OCI-LY7 (cell line): ENCODE measurements around the gene TMEM248. TPM values are rescaled to one million over a fixed set of nuclear protein-coding genes. Genes with fewer than 3 reads are reported as not detected.
"Not testable (repeated sequence)": the region's sequence is repeated elsewhere in the genome, so short reads cannot be mapped to it uniquely, and the experiment has no call there.

ENCODE experiments used
- BruUV-seq: library from RNA; stranded (reverse); fragments of 400-500 nt; replicated peaks from 2 replicates; lab custom pipeline; 2021; lab: Mats Ljungman, UMichigan
- CTCF ChIA-PET: fragments of 300-600 bp; sonication (Branson Sonifier 250); formaldehyde crosslinking; loops from one replicate; lab custom pipeline; 2022; ENCODE audit warnings: antibody characterized with exemption; ENCODE audit not compliant: unreplicated experiment; lab: Charles Lee
- POLR2A ChIA-PET: fragments of 300-600 bp; sonication (Branson Sonifier 250); formaldehyde crosslinking; loops from one replicate; lab custom pipeline; 2022; ENCODE audit warnings: antibody characterized with exemption; lab: Charles Lee
- DNase-seq: peaks from one replicate; pipeline ENCODE4 v3.0.0-alpha.2; 2015; ENCODE audit warnings: low spot score
- H2AFZ ChIP-seq: fragments of 200-600 bp; sonication (generic), shearing (Covaris generic); 2 replicates; pipeline ENCODE4 v1.6.1; 2014; ENCODE audit warnings: mild to moderate bottlenecking, antibody characterized with exemption, low read length, moderate library complexity
- H3K27ac ChIP-seq: fragments of 200-600 bp; sonication (generic); 2 replicates; pipeline ENCODE4 v1.5.1; 2014; ENCODE audit warnings: mixed run types, low read depth, mild to moderate bottlenecking, moderate library complexity, low read length, inconsistent platforms; ENCODE audit not compliant: poor library complexity, severe bottlenecking
- H3K36me3 ChIP-seq: fragments of 200-600 bp; sonication (generic); 2 replicates; pipeline ENCODE4 v1.6.1; 2014; ENCODE audit warnings: mild to moderate bottlenecking, antibody characterized with exemption, low read length, moderate library complexity, mixed read lengths; ENCODE audit not compliant: insufficient read depth
- H3K4me1 ChIP-seq: fragments of 200-600 bp; sonication (generic); 2 replicates; pipeline ENCODE4 v1.5.1; 2014; ENCODE audit warnings: mild to moderate bottlenecking, low read length; ENCODE audit not compliant: insufficient read depth, poor library complexity, severe bottlenecking
- H3K4me2 ChIP-seq: fragments of 200-600 bp; sonication (generic); 2 replicates; pipeline ENCODE4 v1.6.1; 2014; ENCODE audit warnings: mild to moderate bottlenecking, low read length
- H3K4me3 ChIP-seq: fragments of 200-600 bp; sonication (generic); 2 replicates; pipeline ENCODE4 v1.5.1; 2014; ENCODE audit warnings: mild to moderate bottlenecking, low read depth, low read length; ENCODE audit not compliant: poor library complexity, severe bottlenecking
- H3K79me2 ChIP-seq: fragments of 200-600 bp; sonication (generic); 2 replicates; pipeline ENCODE4 v1.6.1; 2016; ENCODE audit warnings: low read depth, mild to moderate bottlenecking, low read length, moderate library complexity, mixed read lengths; ENCODE audit not compliant: insufficient read depth
- H3K9me2 ChIP-seq: fragments of 200-600 bp; sonication (generic); 2 replicates; pipeline ENCODE4 v1.6.1; 2016; ENCODE audit warnings: mild to moderate bottlenecking, low read length, mixed read lengths; ENCODE audit not compliant: insufficient read depth
- H3K9me3 ChIP-seq: fragments of 200-600 bp; sonication (generic); 2 replicates; pipeline ENCODE4 v1.6.1; 2014; ENCODE audit warnings: mild to moderate bottlenecking, mixed run types, low read length, mixed read lengths
- H4K20me1 ChIP-seq: fragments of 200-600 bp; sonication (generic); 2 replicates; pipeline ENCODE4 v1.6.1; 2014; ENCODE audit warnings: mild to moderate bottlenecking, antibody characterized with exemption, low read length, moderate library complexity, mixed read lengths; ENCODE audit not compliant: insufficient read depth
- CTCF ChIP-seq: fragments of 200-600 bp; sonication (generic); conservative IDR thresholded peaks from 2 replicates; pipeline ENCODE4 v1.5.1; 2014; ENCODE audit warnings: mild to moderate bottlenecking, antibody characterized with exemption, low read length, moderate library complexity, mixed read lengths
- EZH2phosphoT487 ChIP-seq: fragments of 200-600 bp; sonication (generic); IDR thresholded peaks from 2 replicates; pipeline ENCODE4 v1.6.1; 2018; ENCODE audit warnings: low read depth, borderline replicate concordance, mild to moderate bottlenecking, mixed run types, antibody characterized with exemption, low read length, moderate library complexity, mixed read lengths
- intact Hi-C: fragments of 100-400 bp; cut with micrococcal nuclease; formaldehyde crosslinking; loops from one replicate; pipeline ENCODE4 v1.10.0; 2022; ENCODE audit not compliant: unreplicated experiment
- total RNA-seq, 2 experiments: library from RNA; depleted of rRNA in 1 of 2; stranded (reverse); fragments of >200 nt in 1 of 2; shearing (Covaris generic) in 1 of 2; gene quantifications; 2 replicates each; pipeline ENCODE4 v1.2.3, GENCODE V29; 2014 to 2022

TMEM248 gene
- total RNA-seq, 2 experiments from 2014 or later, result 76.5 to 88.8 TPM

- H3K36me3 ChIP-seq, result peaks cover 15% of the 10 kb centered on the region
- CTCF ChIA-PET, result no interaction called here
- POLR2A ChIA-PET, result interaction anchor here (0.7 kb wide), 1 partner anchor 166 kb away, joined by 9 read pairs; no protein-coding TSS in a partner anchor
- DNase-seq, result no peak
- H3K4me3 ChIP-seq, result no peak overlapping the region
- H3K79me2 ChIP-seq, result no peaks in the 10 kb centered on the region
- H3K27ac ChIP-seq, result no peak overlapping the region
- H2AFZ ChIP-seq, result no peak overlapping the region
- H3K4me2 ChIP-seq, result no peak overlapping the region
- no peaks in the 10 kb centered on the region for H4K20me1 ChIP-seq
- TF ChIP-seq EZH2phosphoT487, result no peak
- TF ChIP-seq CTCF, result no peak
- H3K9me3 ChIP-seq, result no peaks in the 10 kb centered on the region
- intact Hi-C loops, result no loop called here
- no peaks in the 10 kb centered on the region for H3K4me1 ChIP-seq
- no TSS peak for BruUV-seq
- H3K9me2 ChIP-seq, result no peaks in the 10 kb centered on the region
Measured at GRCh38 chr7:66883716-66884115, 37.3 kb upstream of the TMEM248 start.

GRCh38 chr7:66884556-66884955, 36.5 kb upstream of the TMEM248 start:
- H3K36me3 ChIP-seq, result peaks cover 15% of the 10 kb centered on the region
- H3K4me2 ChIP-seq, H3K27ac ChIP-seq, CTCF ChIA-PET, H3K9me3 ChIP-seq, H3K9me2 ChIP-seq, H3K4me1 ChIP-seq, H4K20me1 ChIP-seq, H3K79me2 ChIP-seq, POLR2A ChIA-PET, DNase-seq, H3K4me3 ChIP-seq, BruUV-seq, intact Hi-C loops, H2AFZ ChIP-seq: not testable (repeated sequence)

GRCh38 chr7:66886152-66886551, 34.9 kb upstream of the TMEM248 start:
- H4K20me1 ChIP-seq, result no peaks in the 10 kb centered on the region
- H3K4me1 ChIP-seq, result no peaks in the 10 kb centered on the region
- no peak overlapping the region for H2AFZ ChIP-seq
- DNase-seq, result no peak
- H3K79me2 ChIP-seq, result no peaks in the 10 kb centered on the region
- intact Hi-C loops, result no loop called here
- no TSS peak for BruUV-seq
- H3K9me3 ChIP-seq, result no peaks in the 10 kb centered on the region
- no peak overlapping the region for H3K4me3 ChIP-seq
- H3K36me3 ChIP-seq, result peaks cover 15% of the 10 kb centered on the region
- POLR2A ChIA-PET, result no interaction called here
- H3K27ac ChIP-seq, result no peak overlapping the region
- H3K9me2 ChIP-seq, result no peaks in the 10 kb centered on the region
- no peak overlapping the region for H3K4me2 ChIP-seq
- CTCF ChIA-PET, result no interaction called here
- TF ChIP-seq CTCF (no peak), EZH2phosphoT487 (no peak)

- POLR2A ChIA-PET, intact Hi-C loops, CTCF ChIA-PET: not testable (repeated sequence)
Measured at GRCh38 chr7:66888223-66888622, 32.8 kb upstream of the TMEM248 start.

More at GRCh38 chr7:66888223-66888622, 32.8 kb upstream of the TMEM248 start:
- H3K4me3 ChIP-seq, BruUV-seq, DNase-seq, H3K4me1 ChIP-seq, H4K20me1 ChIP-seq, H3K9me2 ChIP-seq, H3K27ac ChIP-seq, H3K9me3 ChIP-seq, H2AFZ ChIP-seq, H3K79me2 ChIP-seq, H3K4me2 ChIP-seq: not testable (repeated sequence)
- H3K36me3 ChIP-seq, result peaks cover 11% of the 10 kb centered on the region
